Hindlimb muscle (tissue), 1 donor: ENCODE measurements around the gene HDAC11. TPM values are rescaled to one million over a fixed set of nuclear protein-coding genes. Genes with fewer than 3 reads are reported as not detected.
A peak's percentile ranks its signal among the peaks of the same experiment; 100 is the strongest.
"Not testable (repeated sequence)": the region's sequence is repeated elsewhere in the genome, so short reads cannot be mapped to it uniquely, and the experiment has no call there.

ENCODE experiments used
- DNase-seq: peaks from one replicate; pipeline ENCODE4 v3.0.0-alpha.2; 2013
- polyA plus RNA-seq: library from polyadenylated mRNA; unstranded; fragments of 120-200 nt; gene quantifications from one replicate; pipeline ENCODE4 v1.2.1, GENCODE V29; 2013; ENCODE audit not compliant: insufficient read length

HDAC11 gene
- 19.2 TPM for polyA plus RNA-seq

GRCh38 chr3:13479582-13480339, at the start of gene HDAC11:
Gene HDAC11, plus strand, starts transcription at chr3:13480306. Its CDS starts 42 bp downstream, at chr3:13480348.
- peak; percentile 97 for DNase-seq

GRCh38 chr3:13430411-13430875, 49.7 kb upstream of the HDAC11 start:
- DNase-seq = not testable (repeated sequence)

- no peak for DNase-seq
These were observed 48.0 kb upstream of the HDAC11 start for GRCh38 chr3:13432093-13432492.

- no peak for DNase-seq
These were observed 46.2 kb upstream of the HDAC11 start for GRCh38 chr3:13433912-13434311.

GRCh38 chr3:13436213-13436612, 43.9 kb upstream of the HDAC11 start:
- DNase-seq = not testable (repeated sequence)

- no peak for DNase-seq
These were observed 39.8 kb upstream of the HDAC11 start for GRCh38 chr3:13440204-13440817.

- DNase-seq = not testable (repeated sequence)
These were observed 37.2 kb upstream of the HDAC11 start for GRCh38 chr3:13442882-13443281.

- DNase-seq = peak; percentile 16
These were observed 28.8 kb upstream of the HDAC11 start for GRCh38 chr3:13451301-13451673.

GRCh38 chr3:13452490-13453335, 27.4 kb upstream of the HDAC11 start:
- DNase-seq = peak; percentile 50

GRCh38 chr3:13455644-13456043, 24.5 kb upstream of the HDAC11 start:
- no peak for DNase-seq

- no peak for DNase-seq
These were observed 22.5 kb upstream of the HDAC11 start for GRCh38 chr3:13457593-13457992.

- DNase-seq = no peak
These were observed 20.3 kb upstream of the HDAC11 start for GRCh38 chr3:13459605-13460340.

GRCh38 chr3:13460341-13460736, 19.8 kb upstream of the HDAC11 start:
- no peak for DNase-seq

- DNase-seq = peak; percentile 24
These were observed 18.7 kb upstream of the HDAC11 start for GRCh38 chr3:13461169-13462124.

GRCh38 chr3:13462125-13462629, 17.9 kb upstream of the HDAC11 start:
- no peak for DNase-seq

GRCh38 chr3:13462822-13463221, 17.3 kb upstream of the HDAC11 start:
- DNase-seq = no peak

GRCh38 chr3:13463618-13464400, 16.3 kb upstream of the HDAC11 start:
- DNase-seq = no peak

- DNase-seq = no peak
These were observed 14.8 kb upstream of the HDAC11 start for GRCh38 chr3:13465236-13465873.

- DNase-seq = no peak
These were observed 13.3 kb upstream of the HDAC11 start for GRCh38 chr3:13466781-13467180.
